Esophagus (tissue), 2 donors: Measurements from ENCODE around the gene PAGE1. TPM values are rescaled to one million over a fixed set of nuclear protein-coding genes. Genes with fewer than 3 reads are reported as not detected.

ENCODE experiments used
- H3K27ac ChIP-seq, 2 donors: one replicate each; pipeline ENCODE4 v1.5.1; 2013; ENCODE audit warnings: low read depth in 2 of 2, mild to moderate bottlenecking in 2 of 2, inconsistent platforms in 1 of 2, low read length in 1 of 2, moderate library complexity in 1 of 2
- H3K27me3 ChIP-seq, 2 donors: one replicate each; pipeline ENCODE4 v1.6.1; 2013; ENCODE audit warnings: low read length in 2 of 2, control low read depth in 1 of 2, mild to moderate bottlenecking in 1 of 2; ENCODE audit not compliant: insufficient read depth in 2 of 2, control insufficient read depth in 1 of 2
- H3K36me3 ChIP-seq, 2 donors: one replicate each; pipeline ENCODE4 v1.6.1; 2013; ENCODE audit warnings: low read length in 1 of 2; ENCODE audit not compliant: control insufficient read depth in 2 of 2, insufficient read depth in 2 of 2
- H3K4me1 ChIP-seq, 2 donors: one replicate each; pipeline ENCODE4 v1.6.1; 2013; ENCODE audit warnings: low read length in 1 of 2; ENCODE audit not compliant: control insufficient read depth in 2 of 2, insufficient read depth in 2 of 2
- H3K4me3 ChIP-seq, 2 donors: one replicate each; pipeline ENCODE4 v1.5.1; 2013; ENCODE audit warnings: low read length in 2 of 2, mild to moderate bottlenecking in 2 of 2, low read depth in 1 of 2, moderate library complexity in 1 of 2
- H3K9me3 ChIP-seq, 2 donors: one replicate each; pipeline ENCODE4 v1.6.1; 2013; ENCODE audit warnings: mild to moderate bottlenecking in 2 of 2, low read depth in 1 of 2, low read length in 1 of 2, moderate library complexity in 1 of 2; ENCODE audit not compliant: control insufficient read depth in 2 of 2, insufficient read depth in 1 of 2
- WGBS, 2 donors: extraction: QIAGEN DNeasy Blood & Tissue Kit; methylation state at CpG; one replicate each; pipeline ENCODE4 v1.1.7; 2013; 5-methylcytosine and 5-hydroxymethylcytosine counted together
- polyA plus RNA-seq, 2 donors: library from polyadenylated mRNA; stranded (reverse); fragments of 200-250 nt; gene quantifications; one replicate each; pipeline ENCODE4 v1.2.3, GENCODE V29; 2013
- donor health status: healthy with polysubstance abuse.
- donor health status: Bipolar disorder and iron deficiency.

PAGE1 gene
- polyA plus RNA-seq, 2 donors, result not detected

DNA sequence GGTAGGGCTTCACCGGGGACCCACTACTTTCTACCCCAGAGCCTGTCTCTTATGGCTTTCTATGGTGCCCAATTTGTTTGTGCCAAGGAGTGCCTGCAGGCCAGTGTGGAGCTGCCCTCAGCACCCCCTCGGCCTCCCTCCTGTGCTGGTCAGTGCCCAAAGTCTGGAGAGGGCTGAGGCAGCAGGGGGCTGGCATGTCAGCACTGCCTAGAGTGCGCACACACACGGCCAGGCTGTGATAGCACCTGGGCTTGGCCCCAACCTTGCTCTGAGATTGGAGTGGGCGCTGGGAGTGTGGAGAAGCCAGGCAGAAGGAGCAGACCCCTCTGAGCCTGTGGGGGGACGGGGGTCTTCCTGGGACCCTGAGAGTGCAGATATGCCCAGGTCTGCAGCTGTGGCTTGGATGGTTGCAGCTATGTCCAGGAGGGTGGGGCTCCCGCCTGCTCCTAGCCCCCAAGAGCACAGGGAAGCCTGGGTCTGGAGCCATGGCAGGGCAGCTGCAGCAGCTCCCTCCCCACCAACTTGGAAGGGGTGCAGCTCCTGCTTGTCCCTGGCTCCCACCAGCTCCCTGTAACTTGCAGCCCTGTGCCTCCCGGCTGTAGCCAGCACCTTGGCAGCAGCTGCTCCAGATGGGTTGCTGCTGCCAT lies 50.7 kb downstream of the PAGE1 start:
- Histone ChIP-seq H3K36me3 (no peaks in the 10 kb centered on the region), H3K27ac (no peak overlapping the region), H3K4me1 (no peaks in the 10 kb centered on the region), H3K27me3 (peaks cover 0 to 2% of the 10 kb centered on the region in 2 donors), H3K9me3 (no peaks in the 10 kb centered on the region), H3K4me3 (no peak overlapping the region)
- WGBS, 2 donors, result 71 to 84% methylated on average over 7 to 8 of the region's 8 CpGs

Other genes starting within 250 kb of the PAGE1 start
- not detected for gene GAGE12C, start 163.8 kb downstream of the PAGE1 start, polyA plus RNA-seq
- gene GAGE12D, start 154.3 kb downstream of the PAGE1 start, polyA plus RNA-seq, result not detected
- gene GAGE12E, start 144.7 kb downstream of the PAGE1 start, polyA plus RNA-seq, result not detected
- gene GAGE12F, start 135.1 kb downstream of the PAGE1 start, polyA plus RNA-seq, result not detected
- gene GAGE12G, start 125.6 kb downstream of the PAGE1 start, polyA plus RNA-seq, result not detected
- not detected for gene GAGE12H, start 116.0 kb downstream of the PAGE1 start, polyA plus RNA-seq
- gene GAGE2A, start 106.5 kb downstream of the PAGE1 start, polyA plus RNA-seq, result not detected
- not detected for gene GAGE1, start 97.0 kb downstream of the PAGE1 start, polyA plus RNA-seq
- gene PAGE4, start 133.3 kb upstream of the PAGE1 start, polyA plus RNA-seq, result under 1 TPM in 1 of 2 donors, not detected in 1; 0.11 TPM
- 1 to 10 TPM in 1 of 2 donors, under 1 TPM in 1; 0.65 to 1.7 TPM for gene USP27X, start 183.5 kb upstream of the PAGE1 start, polyA plus RNA-seq
- 1 to 10 TPM; 1.3 to 2.0 TPM for gene CLCN5, start 226.6 kb upstream of the PAGE1 start, polyA plus RNA-seq